Dendritic cell treated with granulocyte-macrophage colony-stimulating factor and Interleukin-4, amounts not matched to agents 40 ng/mL and 50 ng/mL, for 4 days (primary cell): Measurements from ENCODE around the gene SLC9A2.

Experiments
- H3K27ac Mint-ChIP-seq: one replicate; pipeline ENCODE4 v1.8.0; 2022; ENCODE audit warnings: mild to moderate bottlenecking, mixed read lengths
- H3K27me3 Mint-ChIP-seq: one replicate; pipeline ENCODE4 v1.8.0; 2022; ENCODE audit warnings: mild to moderate bottlenecking, mixed read lengths
- H3K36me3 Mint-ChIP-seq: one replicate; pipeline ENCODE4 v1.8.0; 2022; ENCODE audit warnings: low read depth, mixed read lengths
- H3K4me1 Mint-ChIP-seq: one replicate; pipeline ENCODE4 v1.8.0; 2022; ENCODE audit warnings: low read depth, mixed read lengths
- H3K4me3 Mint-ChIP-seq: one replicate; pipeline ENCODE4 v1.8.0; 2022; ENCODE audit warnings: mild to moderate bottlenecking, moderate library complexity, mixed read lengths
- H3K9me3 Mint-ChIP-seq: one replicate; pipeline ENCODE4 v1.8.0; 2022; ENCODE audit warnings: mixed read lengths
- intact Hi-C: fragments of 100-400 bp; cut with micrococcal nuclease; formaldehyde crosslinking; loops from one replicate; pipeline ENCODE4 v1.15.0; 2022

Gene SLC9A2

DNA sequence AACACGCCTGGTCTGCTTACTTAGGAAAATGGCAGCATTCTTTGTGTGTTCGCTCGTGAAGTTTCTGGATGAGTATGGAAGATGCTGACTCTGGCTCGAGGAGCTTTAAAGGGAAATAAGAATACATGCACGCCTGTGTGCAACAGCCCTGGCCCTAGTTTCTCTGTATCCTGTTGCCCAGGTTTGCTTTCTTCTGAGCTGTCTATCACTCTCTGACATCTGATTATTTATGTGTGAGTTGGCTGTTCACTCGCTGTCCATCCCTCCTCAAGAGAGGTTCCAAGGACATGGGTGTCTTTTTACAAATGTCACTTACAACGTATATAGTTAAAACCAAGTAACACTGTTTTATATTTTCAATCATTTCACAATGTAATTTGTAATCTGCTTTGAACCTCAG, 16.0 kb downstream of the SLC9A2 start:
- intact Hi-C loops = no loop called here
- H3K4me3 Mint-ChIP-seq = no peak overlapping the region
- no peak overlapping the region for H3K27ac Mint-ChIP-seq
- no peaks in the 10 kb centered on the region for H3K4me1 Mint-ChIP-seq
- H3K36me3 Mint-ChIP-seq = no peaks in the 10 kb centered on the region
- H3K9me3 Mint-ChIP-seq = no peaks in the 10 kb centered on the region
- peaks cover 3% of the 10 kb centered on the region for H3K27me3 Mint-ChIP-seq

DNA sequence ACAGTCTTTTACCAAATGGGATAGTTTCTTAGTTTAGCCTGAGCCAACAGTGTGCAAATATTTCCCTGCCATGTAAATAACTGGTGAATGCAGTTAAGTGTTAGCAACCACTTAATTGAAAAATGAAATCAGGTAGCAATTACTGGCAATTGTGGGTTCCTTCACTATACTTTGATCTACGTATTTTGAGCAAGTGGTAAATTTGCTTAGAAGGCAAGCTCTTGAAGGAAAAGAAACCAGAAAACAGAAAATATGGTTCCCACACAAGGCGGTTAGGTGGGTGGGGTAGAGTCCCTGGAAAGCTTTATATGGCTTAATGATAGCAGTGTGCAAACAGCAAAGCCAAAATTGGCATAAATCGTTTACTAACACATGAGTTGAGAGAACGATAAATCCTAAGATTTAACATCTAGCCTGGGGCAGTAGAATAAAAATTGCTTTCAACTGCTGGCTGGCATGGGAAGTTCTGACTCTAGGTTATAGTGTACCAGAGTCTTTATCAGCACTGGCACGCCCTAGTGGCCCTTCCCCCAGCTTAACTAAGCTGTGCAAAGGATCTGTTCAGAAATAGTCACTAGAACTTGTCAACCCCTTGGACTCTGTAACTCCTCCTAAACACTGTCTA, 17.0 kb downstream of the SLC9A2 start:
- Mint-ChIP-seq H3K9me3 (no peaks in the 10 kb centered on the region), H3K27ac (no peak overlapping the region), H3K4me1 (no peaks in the 10 kb centered on the region), H3K36me3 (no peaks in the 10 kb centered on the region), H3K4me3 (no peak overlapping the region), H3K27me3 (peaks cover 8% of the 10 kb centered on the region)
- intact Hi-C loops = no loop called here

DNA sequence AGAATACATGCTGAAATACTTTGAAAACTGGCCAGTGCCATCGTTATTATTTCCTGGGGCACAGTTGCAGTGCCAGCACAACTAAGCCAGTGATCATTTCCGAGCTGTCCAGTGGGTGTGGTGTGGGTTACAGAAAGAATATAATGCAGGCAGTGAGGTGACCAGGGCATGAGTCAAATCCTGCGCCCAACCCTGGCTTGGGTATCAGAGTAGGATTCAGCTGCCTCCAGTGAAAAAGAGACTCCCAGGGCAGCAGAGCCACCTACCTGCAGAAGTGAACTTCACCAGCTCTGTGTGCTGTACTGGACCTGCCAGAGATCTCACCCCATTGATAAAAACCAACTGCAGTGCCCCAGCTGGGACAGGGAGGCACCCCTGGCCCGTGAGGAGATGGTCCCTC, 18.0 kb downstream of the SLC9A2 start:
- Mint-ChIP-seq H3K27me3 (peaks cover 10% of the 10 kb centered on the region), H3K9me3 (no peaks in the 10 kb centered on the region), H3K4me3 (no peak overlapping the region), H3K4me1 (no peaks in the 10 kb centered on the region), H3K27ac (no peak overlapping the region), H3K36me3 (no peaks in the 10 kb centered on the region)
- intact Hi-C loops = no loop called here

DNA sequence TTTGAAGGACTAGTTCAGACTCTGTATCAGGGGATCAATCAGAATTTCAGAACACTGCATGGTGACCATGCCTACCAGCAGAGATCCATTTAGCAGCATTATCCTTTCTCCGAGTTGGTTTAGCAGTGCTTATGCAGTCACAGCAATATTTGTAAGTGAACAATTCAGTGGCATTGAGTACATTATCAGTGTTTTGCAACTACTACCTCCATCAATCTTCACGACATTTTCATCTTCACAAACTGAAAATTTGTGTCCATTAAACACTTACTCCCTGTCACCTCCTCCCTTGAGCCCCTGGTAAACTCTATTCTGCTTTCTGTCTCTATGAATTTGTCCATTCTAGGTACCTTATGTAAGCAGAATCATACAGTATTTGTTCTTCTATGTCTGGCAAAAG, 20.1 kb downstream of the SLC9A2 start:
- intact Hi-C loops = no loop called here
- Mint-ChIP-seq H3K36me3 (no peaks in the 10 kb centered on the region), H3K4me3 (no peak overlapping the region), H3K27ac (no peak overlapping the region), H3K9me3 (no peaks in the 10 kb centered on the region), H3K4me1 (no peaks in the 10 kb centered on the region), H3K27me3 (peaks cover 12% of the 10 kb centered on the region)

DNA sequence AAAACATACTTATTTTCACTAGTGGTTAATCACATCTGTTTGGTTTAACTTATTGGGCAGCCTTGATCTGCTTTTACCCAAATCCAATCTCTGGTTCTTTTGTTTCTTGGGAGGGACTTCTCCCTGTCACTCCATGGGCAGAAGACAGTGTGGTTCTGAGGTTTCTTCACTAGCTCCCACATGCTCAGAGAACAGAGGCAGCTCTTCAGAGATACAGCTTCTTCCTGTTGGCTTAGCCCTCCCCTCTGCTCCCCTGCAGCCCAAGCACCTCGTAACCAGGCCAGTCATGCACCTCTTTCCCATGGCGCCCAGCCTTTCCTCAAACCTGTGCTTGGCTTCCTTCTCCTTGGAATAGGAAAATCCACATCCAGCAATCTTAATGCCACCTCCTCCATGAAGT, 32.8 kb downstream of the SLC9A2 start:
- intact Hi-C loops = no loop called here
- Mint-ChIP-seq H3K4me3 (no peak overlapping the region), H3K27me3 (peaks cover 12% of the 10 kb centered on the region), H3K4me1 (peaks cover 9% of the 10 kb centered on the region), H3K36me3 (no peaks in the 10 kb centered on the region), H3K27ac (no peak overlapping the region), H3K9me3 (no peaks in the 10 kb centered on the region)

DNA sequence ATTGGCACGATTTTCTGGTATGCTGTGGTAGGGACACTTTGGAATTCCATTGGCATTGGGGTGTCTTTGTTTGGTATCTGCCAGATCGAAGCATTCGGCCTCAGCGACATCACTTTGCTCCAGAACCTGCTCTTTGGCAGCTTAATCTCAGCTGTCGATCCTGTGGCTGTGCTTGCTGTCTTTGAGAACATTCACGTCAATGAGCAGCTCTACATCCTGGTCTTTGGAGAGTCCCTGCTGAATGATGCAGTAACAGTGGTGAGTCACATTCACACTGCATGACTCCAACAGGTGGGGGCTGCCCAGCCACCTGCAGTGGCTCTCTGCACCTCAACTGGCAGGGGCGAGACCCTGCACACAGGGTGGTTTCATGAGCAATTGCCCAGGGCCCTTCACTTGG, 38.4 kb downstream of the SLC9A2 start:
- Mint-ChIP-seq H3K36me3 (no peaks in the 10 kb centered on the region), H3K9me3 (no peaks in the 10 kb centered on the region), H3K4me3 (no peak overlapping the region), H3K27ac (no peak overlapping the region), H3K27me3 (peaks cover 7% of the 10 kb centered on the region), H3K4me1 (peaks cover 9% of the 10 kb centered on the region)
- intact Hi-C loops = no loop called here

DNA sequence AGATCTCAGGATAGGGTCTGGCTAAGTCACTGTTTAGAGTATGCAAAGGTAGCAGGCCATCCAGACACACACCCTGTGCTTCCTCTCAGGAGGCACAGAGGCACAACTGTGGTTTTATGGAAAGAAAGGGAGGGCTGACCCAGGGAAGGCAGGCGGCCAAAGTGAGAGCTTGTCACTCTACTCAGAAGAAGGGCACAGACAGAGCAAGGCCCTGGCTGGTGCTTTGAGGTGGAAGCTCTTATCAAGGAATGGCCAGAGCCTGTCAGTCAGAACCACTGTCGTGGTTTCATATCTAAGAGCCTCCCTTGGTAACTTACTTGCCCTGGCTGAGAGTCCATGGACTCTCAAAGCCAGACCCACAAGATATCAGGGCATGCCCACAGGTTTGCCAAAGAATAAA, 40.7 kb downstream of the SLC9A2 start:
- Mint-ChIP-seq H3K4me3 (no peak overlapping the region), H3K4me1 (peaks cover 4% of the 10 kb centered on the region), H3K27ac (no peak overlapping the region), H3K27me3 (peaks cover 5% of the 10 kb centered on the region), H3K36me3 (no peaks in the 10 kb centered on the region), H3K9me3 (no peaks in the 10 kb centered on the region)
- intact Hi-C loops = no loop called here

DNA sequence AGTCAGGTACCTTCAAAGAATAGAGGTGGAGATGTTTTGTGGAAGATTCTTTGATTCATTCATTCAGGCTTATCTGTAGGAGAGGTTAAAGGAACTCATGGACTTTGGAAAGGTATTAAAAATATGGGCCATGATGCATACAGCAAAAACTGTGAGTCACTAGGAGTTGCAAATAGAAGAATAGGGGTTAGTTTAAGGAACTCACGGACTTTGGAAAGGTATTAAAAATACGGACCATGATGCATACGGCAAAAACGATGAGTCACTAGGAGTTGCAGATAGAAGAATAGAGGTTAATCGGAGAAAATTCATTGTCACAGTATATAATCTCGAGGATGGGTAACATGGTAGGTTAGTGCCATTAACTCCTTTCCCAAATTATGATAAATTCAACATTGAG, 41.2 kb downstream of the SLC9A2 start:
- intact Hi-C loops = no loop called here
- Mint-ChIP-seq H3K9me3 (no peaks in the 10 kb centered on the region), H3K4me1 (peaks cover 4% of the 10 kb centered on the region), H3K36me3 (no peaks in the 10 kb centered on the region), H3K27me3 (peaks cover 5% of the 10 kb centered on the region), H3K27ac (no peak overlapping the region), H3K4me3 (no peak overlapping the region)

DNA sequence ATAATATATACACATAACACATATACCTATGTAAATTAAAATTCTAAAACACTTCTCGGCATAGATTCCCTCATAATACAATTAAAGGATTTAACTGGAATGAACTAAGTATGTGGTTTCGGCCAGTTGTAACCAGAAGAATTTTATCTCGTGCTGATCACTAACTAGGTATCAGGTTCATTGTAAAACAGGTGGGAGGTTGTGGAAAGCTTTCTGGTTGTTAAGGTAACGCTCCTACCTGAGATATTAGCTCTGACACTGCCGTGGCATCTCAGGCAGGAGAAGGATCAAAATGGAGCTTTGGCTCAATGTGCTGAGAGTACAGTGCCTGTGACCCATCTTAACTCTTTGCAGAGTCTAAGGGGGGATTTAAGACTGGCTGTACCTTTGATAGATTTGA, 42.5 kb downstream of the SLC9A2 start:
- H3K27me3 Mint-ChIP-seq = peaks cover 5% of the 10 kb centered on the region
- H3K27ac Mint-ChIP-seq = no peak overlapping the region
- H3K4me1 Mint-ChIP-seq = no peaks in the 10 kb centered on the region
- no peaks in the 10 kb centered on the region for H3K9me3 Mint-ChIP-seq
- H3K36me3 Mint-ChIP-seq = no peaks in the 10 kb centered on the region
- no peak overlapping the region for H3K4me3 Mint-ChIP-seq
- intact Hi-C loops = no loop called here

DNA sequence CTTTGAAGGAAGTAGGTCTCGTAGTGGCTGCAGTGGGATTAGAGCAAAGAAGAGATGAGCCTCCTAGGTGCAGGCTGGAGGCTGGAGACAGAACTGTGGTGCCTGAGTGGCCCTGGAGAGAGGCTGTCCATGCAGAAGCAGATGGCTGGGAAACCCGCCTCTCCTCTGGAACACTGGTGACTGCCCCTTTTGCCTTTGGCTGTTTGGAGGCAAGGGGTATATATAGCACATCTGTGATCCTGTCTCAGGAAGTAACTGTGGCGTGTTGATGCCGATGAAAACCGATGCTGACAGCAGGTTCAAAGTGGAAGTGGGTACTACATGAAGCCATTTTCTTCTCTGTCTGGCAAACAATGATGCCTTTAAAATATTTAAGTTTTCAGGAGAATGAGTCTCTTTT, 43.5 kb downstream of the SLC9A2 start:
- intact Hi-C loops = no loop called here
- no peak overlapping the region for H3K27ac Mint-ChIP-seq
- no peaks in the 10 kb centered on the region for H3K9me3 Mint-ChIP-seq
- no peak overlapping the region for H3K4me3 Mint-ChIP-seq
- H3K4me1 Mint-ChIP-seq = no peaks in the 10 kb centered on the region
- H3K36me3 Mint-ChIP-seq = no peaks in the 10 kb centered on the region
- H3K27me3 Mint-ChIP-seq = peaks cover 5% of the 10 kb centered on the region

DNA sequence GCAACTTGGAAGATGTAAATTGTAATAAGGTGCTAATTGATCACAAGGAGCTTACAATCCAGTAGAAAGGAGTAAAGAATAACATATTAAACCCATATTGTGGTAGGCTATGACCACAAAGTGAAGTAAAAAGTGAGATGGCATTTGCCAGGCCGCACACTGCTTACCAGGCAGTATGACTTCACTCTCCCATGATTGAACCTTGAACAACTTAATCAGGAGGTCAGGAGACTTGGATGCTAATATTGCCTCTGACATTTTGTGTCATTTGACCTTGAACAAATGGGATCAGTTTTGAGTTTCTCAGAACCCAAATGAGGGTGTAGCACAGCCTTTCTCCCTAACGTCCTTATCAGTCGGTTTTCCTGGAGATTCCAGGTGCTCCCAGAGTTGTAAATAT, 44.0 kb downstream of the SLC9A2 start:
- Mint-ChIP-seq H3K27me3 (peaks cover 5% of the 10 kb centered on the region), H3K36me3 (no peaks in the 10 kb centered on the region), H3K9me3 (no peaks in the 10 kb centered on the region), H3K27ac (no peak overlapping the region), H3K4me3 (no peak overlapping the region), H3K4me1 (no peaks in the 10 kb centered on the region)
- intact Hi-C loops = no loop called here

DNA sequence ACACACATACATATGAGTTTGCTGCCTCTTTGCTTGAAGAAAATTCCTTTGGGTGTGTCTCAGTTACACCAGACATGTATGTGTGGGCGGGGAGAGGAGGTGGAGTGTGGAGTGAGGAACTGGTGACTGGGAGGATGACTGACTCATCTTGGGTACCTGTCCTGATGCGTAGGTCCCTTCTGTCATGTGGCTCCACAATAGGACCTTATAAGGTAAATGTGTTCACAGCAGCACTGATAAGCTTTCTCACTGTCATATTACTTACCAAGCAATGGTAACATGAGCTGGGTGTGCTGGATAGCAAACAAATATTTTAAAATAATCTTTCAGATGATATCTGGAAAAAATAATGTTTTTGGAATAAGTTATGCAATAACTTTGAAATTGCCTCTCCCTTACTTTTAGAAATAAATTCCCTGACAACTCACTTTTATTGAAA, 45.1 kb downstream of the SLC9A2 start:
- Mint-ChIP-seq H3K4me3 (no peak overlapping the region), H3K4me1 (no peaks in the 10 kb centered on the region), H3K36me3 (no peaks in the 10 kb centered on the region), H3K27me3 (peaks cover 6% of the 10 kb centered on the region), H3K27ac (no peak overlapping the region), H3K9me3 (no peaks in the 10 kb centered on the region)
- intact Hi-C loops = no loop called here

DNA sequence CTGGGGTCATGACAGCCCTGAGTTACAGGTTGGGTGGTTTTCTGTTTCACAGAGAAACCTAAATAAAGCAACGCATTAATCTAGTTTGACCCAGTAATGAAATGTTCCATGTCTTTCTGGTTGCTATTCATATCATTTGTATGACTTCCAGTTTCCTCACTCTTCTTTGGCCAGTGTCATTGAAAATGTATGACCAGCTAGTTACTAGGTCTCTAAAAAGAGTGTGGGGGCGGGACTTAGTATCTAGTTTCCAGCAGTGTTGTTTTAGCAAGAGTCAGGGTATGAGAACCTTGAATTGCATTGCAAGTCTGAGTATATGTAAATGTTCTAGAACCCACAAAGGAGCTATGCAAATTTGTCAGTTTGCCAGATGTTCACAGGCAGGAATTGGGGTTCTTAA, 47.7 kb downstream of the SLC9A2 start:
- Mint-ChIP-seq H3K4me3 (no peak overlapping the region), H3K9me3 (no peaks in the 10 kb centered on the region), H3K4me1 (peaks cover under 1% of the 10 kb centered on the region), H3K27me3 (peaks cover 6% of the 10 kb centered on the region), H3K36me3 (no peaks in the 10 kb centered on the region), H3K27ac (no peak overlapping the region)
- intact Hi-C loops = no loop called here

DNA sequence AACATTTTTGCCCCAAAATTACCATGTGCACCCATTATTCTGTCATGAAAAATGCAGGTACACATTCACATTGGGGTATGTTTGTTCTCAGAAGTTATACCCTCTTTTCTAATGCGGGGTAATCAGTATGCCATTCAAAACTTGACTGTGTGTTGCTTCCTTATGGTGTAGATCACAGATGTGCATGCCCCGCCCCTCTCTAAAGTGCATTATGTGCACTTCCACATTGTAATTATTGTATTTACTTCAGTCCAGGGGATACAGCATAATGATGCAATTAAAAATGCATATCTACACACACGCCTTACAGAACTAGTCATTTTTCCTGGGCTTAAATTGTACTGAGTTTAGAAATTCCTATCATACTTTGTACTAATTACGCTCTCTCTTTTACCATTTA, 48.8 kb downstream of the SLC9A2 start:
- H3K4me3 Mint-ChIP-seq = no peak overlapping the region
- H3K9me3 Mint-ChIP-seq = no peaks in the 10 kb centered on the region
- H3K36me3 Mint-ChIP-seq = no peaks in the 10 kb centered on the region
- no peak overlapping the region for H3K27ac Mint-ChIP-seq
- intact Hi-C loops = no loop called here
- peaks cover 1% of the 10 kb centered on the region for H3K27me3 Mint-ChIP-seq
- H3K4me1 Mint-ChIP-seq = peaks cover 6% of the 10 kb centered on the region

DNA sequence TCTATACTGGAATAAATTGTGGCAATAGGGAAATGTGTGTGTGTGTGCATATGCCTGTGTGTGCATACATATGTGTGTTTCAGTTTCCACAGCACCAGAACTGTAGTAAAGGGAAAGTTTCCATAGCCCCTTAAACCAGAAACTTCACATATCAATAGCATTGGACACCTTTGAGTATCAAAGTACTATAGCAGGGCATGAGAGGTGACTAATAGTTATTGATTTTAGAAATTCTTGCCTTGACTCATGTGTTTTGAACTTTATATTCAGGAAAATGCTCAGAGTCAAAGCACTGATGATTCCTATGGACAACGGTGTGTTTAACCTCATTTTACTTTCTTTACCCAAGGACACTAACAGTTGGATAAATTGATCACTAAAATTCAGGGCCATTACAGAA, 50.0 kb downstream of the SLC9A2 start:
- peaks cover 1% of the 10 kb centered on the region for H3K27me3 Mint-ChIP-seq
- no peak overlapping the region for H3K4me3 Mint-ChIP-seq
- intact Hi-C loops = no loop called here
- H3K27ac Mint-ChIP-seq = no peak overlapping the region
- H3K4me1 Mint-ChIP-seq = peaks cover 6% of the 10 kb centered on the region
- no peaks in the 10 kb centered on the region for H3K9me3 Mint-ChIP-seq
- no peaks in the 10 kb centered on the region for H3K36me3 Mint-ChIP-seq
